Inflammatory macrophage (primary cell): ENCODE results near the gene C1QL4.
A peak's percentile ranks its signal among the peaks of the same experiment; 100 is the strongest.
"Not testable (repeated sequence)": the region's sequence is repeated elsewhere in the genome, so short reads cannot be mapped to it uniquely, and the experiment has no call there.

Source experiments
- DNase-seq, 2 donors: peaks; one replicate each; pipeline ENCODE4 v3.0.0-alpha.2; 2020 to 2022

The C1QL4 gene

DNA sequence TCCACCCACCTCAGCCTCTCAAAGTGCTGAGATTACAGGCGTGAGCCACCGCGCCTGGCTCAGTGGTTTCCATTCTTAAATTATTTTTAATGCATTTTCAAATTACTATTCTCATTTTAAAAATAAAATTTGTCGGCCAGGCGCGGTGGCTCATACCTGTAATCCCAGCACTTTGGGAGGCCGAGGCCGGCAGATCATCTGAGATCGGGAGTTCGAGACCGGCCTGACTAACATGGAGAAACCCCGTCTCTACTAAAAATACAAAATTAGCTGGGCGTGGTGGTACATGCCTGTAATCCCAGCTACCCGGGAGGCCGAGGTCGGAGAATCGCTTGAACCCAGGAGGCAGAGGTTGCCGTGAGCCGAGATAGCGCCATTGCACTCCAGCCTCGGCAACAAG, 3.2 kb downstream of the C1QL4 start:
- DNase-seq, result not testable (repeated sequence)

DNA sequence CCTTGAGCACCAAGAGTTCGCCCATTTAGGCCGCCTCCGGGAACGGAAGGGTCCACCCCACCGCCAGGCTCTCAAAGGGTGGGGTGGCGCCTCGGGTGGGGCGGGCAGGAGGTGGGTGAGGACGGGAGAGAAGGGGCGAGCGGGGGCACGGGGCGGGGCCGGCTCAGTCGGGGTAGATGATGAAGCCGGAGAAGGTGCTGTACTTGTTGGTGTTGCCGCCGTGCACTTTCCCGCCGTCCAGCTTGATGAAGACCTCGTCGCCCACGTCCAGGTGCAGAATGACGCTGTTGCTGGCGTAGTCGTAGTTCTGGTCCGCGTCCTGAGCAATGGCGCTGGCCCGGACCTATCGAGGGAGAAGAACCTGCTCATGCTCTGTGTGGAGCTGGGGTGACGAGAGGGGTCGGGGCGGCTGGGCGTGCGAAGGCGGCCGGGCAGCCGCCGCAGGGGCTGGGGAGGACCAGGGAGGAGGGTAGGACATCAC, 4.1 kb downstream of the C1QL4 start:
- no peak for DNase-seq

DNA sequence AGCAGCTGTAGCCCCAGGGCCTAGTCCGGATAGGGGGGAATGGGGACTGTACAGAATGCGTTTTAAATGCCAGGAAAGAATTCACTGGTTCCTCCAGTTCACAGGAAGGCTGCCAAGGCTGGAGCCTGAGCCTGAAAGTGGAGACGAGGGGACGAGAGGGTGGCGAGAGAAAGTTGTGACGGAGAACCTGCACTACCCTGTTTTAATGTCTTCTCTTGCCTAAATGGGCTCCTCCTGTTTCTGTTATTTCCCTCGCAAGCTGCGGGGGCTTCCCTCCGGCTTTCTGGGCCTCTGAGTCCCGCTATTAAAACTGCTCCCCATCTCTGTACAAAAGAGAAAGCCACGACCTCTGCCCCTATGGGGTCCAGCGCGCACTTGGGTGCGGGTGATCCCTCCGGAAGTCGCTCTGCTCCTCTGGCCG, 4.5 kb downstream of the C1QL4 start:
- no peak for DNase-seq

DNA sequence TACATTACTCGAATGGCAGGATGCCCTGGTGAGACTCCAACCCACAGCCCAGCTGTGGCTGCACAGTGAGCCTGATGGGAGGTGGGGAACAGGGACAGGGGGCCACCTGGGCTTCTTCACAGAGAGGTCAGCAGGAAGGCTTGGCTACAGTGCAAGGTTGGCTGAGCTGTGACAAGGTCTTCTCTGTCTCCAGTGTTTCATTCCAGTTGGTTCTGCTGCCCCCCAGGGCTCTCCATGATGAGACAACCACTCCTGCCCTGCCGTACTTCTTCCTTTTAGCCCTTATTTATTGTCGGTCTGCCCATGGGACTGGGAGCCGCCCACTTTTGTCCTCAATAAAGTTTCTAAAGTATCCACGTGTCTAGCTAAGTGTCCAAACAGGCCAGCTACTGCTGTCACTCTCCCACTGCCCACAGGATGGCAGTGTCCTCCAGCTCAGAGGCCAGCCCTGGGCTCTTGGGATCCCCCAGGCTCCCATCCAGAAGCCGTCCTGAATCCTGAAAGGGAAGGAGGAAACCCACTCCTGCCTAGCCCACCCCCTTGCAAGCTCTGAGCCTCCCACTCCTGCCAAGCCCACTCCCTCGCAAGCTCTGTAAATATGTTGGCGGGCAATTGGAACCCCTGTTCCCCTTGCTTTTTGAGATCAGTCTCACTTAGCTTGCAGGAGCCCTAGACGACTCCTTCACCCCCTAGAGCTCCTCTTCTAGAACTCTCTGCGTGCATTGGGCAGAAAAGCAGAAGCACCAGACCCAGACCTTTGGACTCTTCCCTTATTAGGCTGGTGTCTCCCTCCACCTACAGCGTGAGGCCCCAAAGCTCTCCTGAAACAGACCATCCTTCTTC, 5.4 kb downstream of the C1QL4 start:
- peak; percentile 76 to 81 for DNase-seq

DNA sequence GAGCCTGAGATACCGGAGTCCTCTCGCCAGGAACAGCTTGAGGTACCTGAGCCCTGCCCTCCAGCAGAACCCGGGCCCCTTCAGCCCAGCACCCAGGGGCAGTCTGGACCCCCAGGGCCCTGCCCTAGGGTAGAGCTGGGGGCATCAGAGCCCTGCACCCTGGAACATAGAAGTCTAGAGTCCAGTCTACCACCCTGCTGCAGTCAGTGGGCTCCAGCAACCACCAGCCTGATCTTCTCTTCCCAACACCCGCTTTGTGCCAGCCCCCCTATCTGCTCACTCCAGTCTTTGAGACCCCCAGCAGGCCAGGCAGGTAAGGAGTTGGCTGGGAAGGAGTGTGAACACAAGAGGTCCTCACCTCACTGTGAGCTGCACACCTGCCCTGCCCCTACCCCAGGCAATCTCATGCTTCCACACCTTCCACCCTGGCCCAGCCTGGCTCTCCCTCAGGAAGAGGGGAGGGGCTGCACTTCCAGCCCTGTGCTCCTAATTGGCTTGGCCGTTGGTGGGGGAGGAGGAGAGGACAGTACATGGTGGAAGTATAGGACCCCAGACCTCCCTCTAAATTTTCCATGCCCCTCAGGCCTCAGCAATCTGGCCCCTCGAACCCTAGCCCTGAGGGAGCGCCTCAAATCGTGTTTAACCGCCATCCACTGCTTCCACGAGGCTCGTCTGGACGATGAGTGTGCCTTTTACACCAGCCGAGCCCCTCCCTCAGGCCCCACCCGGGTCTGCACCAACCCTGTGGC, 6.2 kb downstream of the C1QL4 start:
- DNase-seq, result no peak

DNA sequence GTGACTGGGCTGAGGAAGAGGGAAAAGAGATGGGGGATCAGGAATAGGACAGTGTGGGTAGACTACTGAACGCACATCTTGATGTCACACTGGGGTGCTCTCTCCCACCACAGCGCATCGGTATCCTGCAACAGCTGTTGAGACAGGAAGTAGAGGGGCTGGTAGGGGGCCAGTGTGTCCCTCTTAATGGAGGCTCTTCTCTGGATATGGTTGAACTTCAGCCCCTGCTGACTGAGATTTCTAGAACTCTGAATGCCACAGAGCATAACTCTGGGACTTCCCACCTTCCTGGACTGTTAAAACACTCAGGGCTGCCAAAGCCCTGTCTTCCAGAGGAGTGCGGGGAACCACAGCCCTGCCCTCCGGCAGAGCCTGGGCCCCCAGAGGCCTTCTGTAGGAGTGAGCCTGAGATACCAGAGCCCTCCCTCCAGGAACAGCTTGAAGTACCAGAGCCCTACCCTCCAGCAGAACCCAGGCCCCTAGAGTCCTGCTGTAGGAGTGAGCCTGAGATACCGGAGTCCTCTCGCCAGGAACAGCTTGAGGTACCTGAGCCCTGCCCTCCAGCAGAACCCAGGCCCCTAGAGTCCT, 6.9 kb downstream of the C1QL4 start:
- no peak for DNase-seq

DNA sequence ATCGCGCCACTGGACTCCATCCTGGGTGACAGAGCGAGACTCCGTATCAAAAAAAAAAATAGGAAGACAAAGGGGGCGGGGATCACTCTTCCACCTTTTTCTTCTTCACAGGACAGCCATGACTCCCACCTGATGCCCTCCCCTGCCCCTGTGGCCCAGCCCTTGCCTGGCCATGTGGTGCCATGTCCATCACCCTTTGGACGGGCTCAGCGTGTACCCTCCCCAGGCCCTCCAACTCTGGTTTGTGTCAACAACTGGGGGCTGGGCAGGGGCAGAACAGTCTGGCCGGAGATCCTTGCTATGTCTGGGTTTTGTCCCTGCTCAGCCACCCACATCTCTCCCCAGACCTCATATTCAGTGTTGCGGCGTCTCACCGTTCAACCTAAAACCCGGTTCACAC, 8.2 kb downstream of the C1QL4 start:
- no peak for DNase-seq

DNA sequence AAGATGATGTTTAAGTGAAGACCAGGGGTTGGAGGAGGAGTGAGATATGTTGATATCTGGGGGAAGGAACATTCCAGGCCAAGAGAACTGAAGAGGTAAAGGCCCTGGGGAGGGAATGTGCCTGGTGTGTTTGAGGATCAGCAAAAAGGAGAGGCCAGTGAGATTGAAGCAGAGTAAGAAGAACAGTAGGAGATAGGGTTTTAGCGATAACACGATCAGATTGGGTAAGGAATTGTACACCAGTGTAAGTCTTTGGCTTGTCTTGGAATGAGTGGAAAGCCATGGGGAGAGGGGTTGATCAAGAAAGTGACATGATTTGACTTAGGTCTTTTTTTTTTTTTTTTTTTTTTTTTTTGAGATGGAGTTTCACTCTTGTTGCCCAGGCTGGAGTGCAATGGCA, 9.1 kb downstream of the C1QL4 start:
- no peak for DNase-seq

DNA sequence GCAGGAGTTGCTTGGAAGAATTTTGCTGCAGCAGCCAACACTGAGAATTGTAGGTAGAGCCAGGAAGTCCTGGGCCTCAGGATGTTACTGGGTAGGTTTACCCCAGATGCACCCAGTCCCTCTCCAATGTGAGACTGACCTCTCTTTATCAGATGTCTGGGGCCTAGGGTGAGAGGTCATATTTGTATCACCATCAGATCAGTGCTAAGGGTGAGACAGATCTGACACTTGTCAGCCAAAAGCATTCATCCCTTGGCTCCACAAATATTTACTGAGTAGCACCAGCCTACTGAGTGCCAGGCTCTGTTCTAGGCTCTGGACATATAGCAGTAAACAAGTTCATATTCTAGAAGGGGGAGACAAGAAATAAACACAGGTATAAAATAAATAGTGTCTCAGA, 9.6 kb downstream of the C1QL4 start:
- no peak for DNase-seq

DNA sequence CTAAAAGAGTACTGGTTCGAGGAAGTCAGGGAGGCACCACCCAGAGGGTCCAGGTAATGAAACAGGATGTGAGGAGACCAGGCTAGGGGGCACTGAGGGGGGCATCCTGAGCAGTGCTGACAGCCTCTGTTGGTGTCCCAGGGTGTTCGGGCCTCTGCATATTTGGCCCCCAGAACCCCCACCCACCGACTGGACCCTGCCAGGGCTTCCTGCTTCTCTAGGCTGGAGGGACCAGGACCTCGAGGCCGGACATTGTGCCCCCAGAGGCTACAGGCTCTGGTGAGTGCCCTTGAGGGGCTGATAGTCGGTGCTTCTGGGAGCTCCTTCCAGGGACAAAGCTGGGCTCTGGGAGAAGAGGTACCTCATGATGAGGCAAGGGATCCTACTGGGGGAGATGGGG, 11.4 kb downstream of the C1QL4 start:
- DNase-seq, result no peak

DNA sequence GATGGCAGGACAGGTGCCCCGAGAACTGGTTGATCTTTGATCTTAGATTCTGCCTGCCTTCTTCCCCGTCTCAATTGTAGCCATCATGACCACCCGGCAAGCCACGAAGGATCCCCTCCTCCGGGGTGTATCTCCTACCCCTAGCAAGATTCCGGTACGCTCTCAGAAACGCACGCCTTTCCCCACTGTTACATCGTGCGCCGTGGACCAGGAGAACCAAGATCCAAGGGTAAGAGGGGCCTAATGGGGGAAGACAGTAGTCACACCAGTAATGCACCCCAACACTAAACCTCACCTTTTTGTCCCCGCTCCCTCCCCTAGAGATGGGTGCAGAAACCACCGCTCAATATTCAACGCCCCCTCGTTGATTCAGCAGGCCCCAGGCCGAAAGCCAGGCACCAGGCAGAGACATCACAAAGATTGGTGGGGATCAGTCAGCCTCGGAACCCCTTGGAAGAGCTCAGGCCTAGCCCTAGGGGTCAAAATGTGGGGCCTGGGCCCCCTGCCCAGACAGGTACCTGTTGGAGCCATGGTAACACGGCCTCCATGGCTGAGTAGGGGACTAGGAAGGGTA, 13.4 kb downstream of the C1QL4 start:
- DNase-seq, result no peak

DNA sequence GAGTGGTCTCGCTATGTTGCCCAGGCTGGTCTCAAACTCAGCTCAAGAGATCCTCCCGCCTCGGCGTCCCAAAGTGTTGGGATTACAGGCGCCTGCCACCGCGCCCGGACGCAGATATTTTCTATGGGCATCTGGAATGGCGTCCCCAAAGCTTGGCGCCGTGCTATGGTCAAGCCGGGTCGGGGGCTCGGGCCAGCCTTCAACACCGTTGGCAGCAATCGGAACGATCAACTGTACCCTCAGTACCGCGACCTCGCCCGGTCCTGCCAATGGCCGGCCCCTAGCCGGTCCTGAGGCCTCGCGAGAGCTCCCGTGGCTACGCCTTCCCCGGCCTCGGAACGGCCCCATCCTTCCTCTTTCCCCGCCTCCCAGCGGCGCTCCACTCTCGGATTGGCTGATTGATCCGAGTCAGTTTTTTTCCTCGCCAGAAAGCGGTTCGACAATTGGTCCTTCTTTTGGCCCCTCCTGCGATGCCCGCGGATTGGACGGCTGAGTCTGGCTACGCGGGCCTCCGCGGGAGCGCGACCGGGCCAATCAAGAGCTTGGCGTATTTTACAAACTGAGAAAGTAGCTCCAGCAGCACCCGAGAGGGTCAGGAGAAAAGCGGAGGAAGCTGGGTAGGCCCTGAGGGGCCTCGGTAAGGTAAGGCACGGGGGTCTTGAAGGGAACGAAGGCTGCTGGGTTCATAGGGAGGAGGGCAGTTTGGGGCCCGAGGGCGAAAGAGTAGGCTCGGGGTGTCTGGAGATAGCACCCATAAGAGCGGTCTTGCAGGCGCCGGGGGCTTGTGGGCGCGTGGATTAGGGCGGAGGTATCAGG, 14.1 kb downstream of the C1QL4 start, which contains the start of gene TROAP:
TROAP (plus strand) TSS at position 548 of the 816 bp plus-strand sequence. CDS start 354 bp downstream, outside the sequence.
- peak; percentile 99 for DNase-seq

DNA sequence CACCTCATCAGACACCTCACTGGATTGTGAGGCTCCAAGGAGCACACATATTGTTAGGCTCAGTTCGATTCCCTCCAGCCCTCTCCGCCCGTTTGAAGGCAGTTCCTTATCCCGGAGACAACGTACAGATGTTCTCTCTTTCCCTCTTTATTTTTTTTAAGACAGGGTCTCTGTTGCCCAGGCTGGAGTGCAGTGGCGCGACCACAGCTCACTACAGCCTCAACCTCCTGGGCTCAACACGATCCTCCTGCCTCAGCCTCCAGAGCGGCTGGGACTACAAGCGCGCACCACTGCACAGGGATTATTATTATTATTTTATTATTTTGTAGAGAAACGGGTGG, 14.7 kb downstream of the C1QL4 start:
- DNase-seq, result no peak

DNA sequence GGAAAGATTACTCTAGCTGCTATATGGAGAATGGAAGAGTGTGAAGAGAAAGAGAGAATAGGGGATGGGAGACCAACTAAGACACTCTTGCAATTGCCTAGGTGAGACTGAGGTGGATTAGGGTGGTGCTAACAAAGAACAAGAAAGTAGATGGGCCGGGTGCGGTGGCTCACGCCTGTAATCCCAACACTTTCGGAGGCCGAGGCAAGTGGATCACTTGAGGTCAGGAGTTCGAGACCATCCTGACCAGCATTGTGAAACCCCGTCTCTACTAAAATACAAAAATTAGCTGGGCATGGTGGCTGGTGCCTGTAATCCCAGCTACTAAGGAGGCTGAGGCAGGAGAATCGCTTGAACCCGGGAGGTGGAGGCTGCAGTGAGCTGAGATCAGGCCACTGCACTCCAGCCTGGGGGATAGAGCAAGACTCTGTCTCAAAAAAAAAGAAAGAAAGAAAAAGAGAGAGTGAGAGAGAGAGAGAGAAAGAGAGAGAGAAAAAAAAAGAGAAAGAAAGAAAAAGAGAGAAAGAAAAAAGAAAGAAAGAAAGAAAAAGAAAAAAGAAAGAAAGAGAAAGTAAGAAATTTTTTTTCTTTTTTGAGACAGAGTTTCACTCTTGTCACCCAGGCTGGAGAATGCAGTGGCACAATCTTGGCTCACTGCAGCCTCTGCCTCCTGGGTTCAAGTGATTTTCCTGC, 16.4 kb downstream of the C1QL4 start:
- not testable (repeated sequence) for DNase-seq

DNA sequence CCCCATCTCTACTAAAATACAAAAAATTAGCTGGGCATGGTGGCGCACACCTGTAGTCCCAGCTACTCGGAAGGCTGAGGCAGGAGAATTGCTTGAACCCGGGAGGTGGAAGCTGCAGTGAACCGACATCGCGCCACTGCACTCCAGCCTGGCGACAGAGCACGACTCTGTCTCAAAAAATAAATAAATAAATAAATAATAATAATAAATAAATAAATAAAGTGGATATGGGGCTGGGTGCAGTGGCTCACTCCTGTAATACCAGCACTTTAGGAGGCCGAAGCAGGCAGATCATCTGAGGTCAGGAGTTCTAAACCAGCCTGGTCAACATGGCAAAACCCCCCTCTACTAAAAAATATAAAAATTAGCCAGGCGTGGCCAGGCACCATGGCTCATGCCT, 19.9 kb downstream of the C1QL4 start:
- not testable (repeated sequence) for DNase-seq

DNA sequence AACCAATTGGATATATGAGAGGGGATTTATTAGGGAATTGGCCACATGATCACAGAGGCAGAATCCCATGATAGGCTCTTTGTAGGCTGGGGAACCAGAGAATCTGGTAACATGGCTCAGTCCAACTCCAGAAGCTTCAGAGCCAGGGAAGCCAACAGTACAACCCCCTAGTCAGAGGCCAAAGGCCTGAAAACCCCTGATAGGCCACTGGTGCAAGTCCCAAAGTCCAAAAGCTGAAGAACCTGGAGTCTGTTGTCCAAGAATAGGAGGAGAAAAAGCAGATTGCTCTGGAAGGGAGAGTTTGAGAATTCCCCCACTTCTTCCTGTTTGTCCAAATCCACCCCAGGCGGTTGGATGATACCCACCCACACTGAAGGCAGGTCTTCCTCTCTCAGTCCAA, 22.2 kb downstream of the C1QL4 start:
- DNase-seq, result no peak

DNA sequence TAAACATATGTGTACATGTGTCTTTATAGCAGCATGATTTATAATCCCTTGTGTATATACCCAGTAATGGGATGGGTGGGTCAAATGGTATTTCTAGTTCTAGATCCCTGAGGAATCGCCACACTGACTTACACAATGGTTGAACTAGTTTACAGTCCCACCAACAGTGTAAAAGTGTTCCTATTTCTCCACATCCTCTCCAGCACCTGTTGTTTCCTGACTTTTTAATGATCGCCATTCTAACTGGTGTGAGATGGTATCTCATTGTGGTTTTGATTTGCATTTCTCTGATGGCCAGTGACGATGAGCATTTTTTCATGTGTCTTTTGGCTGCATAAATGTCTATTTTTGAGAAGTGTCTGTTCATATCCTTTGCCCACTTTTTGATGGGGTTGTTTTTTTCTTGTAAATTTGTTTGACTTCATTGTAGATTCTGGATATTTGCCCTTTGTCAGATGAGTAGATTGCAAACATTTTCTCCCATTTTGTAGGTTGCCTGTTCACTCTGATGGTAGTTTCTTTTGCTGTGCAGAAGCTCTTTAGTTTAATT, 26.5 kb downstream of the C1QL4 start:
- not testable (repeated sequence) for DNase-seq

DNA sequence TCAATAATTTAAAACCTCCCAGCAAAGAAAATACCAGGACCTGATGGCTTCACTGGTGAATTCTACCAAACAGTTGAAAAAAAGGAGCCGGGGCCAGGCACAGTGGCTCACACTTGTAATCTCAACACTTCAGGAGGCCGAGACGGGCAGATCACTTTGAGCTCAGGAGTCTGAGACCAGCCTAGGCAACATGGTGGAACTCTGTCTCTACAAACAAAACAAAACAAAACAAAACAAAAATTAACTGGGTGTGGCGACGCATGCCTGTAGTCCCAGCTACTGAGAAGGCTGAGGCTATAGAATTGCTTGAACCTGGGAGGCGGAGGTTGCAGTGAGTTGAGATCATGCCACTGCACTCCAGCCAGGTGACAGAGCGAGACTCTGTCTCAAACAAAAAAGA, 27.6 kb downstream of the C1QL4 start:
- DNase-seq, result no peak

DNA sequence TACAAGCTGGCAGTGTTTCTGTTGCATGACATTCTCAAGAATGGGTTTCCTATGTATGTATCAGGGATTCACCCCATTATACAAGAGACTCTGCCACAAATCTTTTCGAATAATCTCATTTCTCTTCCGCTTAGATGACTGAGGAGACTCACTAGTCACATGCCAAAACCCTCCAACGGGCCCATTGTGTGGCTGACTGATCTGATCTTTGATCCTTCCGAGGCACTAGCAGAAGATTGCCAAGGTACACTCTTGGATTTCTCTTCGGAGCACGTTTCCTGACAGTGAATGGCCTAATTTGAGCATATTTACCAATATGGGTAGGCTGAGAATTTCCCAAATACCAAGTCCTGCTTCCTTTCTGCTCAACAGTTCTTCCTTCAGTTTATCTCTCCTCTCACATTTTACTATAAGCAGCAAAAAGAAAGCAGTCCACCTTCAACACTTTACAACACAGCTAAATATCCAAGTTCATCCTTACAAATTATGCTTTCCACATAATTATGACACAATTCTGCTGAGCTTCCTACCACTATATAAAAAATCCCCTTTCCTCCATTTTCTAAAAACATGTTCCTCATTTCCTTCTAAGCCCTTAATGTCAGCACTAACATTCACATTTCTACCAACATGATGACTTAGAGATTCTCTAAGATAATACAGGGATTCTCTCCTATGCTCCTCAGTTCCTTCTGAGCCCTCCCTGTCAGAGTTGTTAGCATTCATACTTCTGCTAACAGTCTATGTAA, 31.1 kb downstream of the C1QL4 start:
- DNase-seq, result peak; percentile 24 to 70

DNA sequence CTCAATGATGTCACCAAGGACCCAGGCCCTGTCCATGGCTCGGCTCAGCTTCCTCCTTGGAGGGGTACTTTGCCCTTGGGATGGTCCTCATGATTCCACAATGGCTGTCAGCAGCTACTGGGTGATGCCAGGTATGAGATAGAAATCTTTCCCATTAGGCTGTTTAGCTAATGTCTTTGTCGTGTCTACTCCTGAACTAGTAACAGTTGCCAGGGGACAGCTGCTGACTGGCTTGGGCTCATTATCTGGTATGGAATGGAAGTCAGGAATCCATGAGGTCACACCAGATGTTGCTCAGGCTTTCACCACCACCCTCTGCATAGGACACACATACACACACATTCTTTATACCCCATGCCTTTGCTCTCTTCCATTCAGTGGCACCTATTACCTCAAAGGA, 32.8 kb downstream of the C1QL4 start:
- DNase-seq, result no peak

DNA sequence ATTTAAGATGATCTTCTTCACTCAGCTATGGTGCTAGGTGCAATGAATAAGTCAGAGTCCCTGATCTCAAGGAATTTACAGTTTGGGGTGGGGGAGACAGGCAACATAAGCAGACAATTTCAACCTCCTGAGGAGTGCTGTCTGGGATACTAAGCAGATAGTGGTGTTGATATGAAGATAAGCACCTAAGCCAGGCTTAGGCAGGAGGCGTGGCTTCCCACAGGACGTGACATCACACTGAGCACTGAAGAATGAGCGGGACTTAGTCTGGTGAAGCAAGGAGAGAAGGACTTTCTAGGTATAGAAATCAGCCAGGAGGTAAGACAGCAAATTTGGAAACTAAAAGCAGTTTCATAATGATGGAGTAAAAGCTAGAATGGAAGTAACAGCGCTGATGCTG, 35.2 kb downstream of the C1QL4 start:
- no peak for DNase-seq
